ENCODE data around the gene MINDY1.

- TF ChIP-seq POLR2A (IDR thresholded peaks at IDR 0.05) (no peak), CTCF (IDR thresholded peaks at IDR 0.05) (no peak)
These were observed 28.5 kb upstream of the MINDY1 start for GRCh38 chr1:151035167-151035566.

All from adrenal gland (tissue), 5 donors.